Ovary (tissue), 3 donors: ENCODE measurements around the gene UBE2S.

Experiments
- CTCF ChIP-seq, 3 donors: fragments of 450-650 bp in 2 of 3; fragments of 200-600 bp in 1 of 3; IDR thresholded peaks; one replicate each; pipeline versions ENCODE4 v1.5.1 to v1.8.0; 2016 to 2022; ENCODE audit warnings: antibody characterized with exemption in 3 of 3, mild to moderate bottlenecking in 1 of 3
- EP300 ChIP-seq: sonication (generic); formaldehyde crosslinking; IDR thresholded peaks from one replicate; pipeline ENCODE4 v1.6.1; 2017; ENCODE audit warnings: antibody characterized with exemption
- POLR2A ChIP-seq: fragments of 450-650 bp; IDR thresholded peaks from one replicate; pipeline ENCODE4 v1.6.1; 2017; ENCODE audit warnings: antibody characterized with exemption, mild to moderate bottlenecking, moderate library complexity
- donor health status: DM: no; HTN: no; CAD: no.

- TF ChIP-seq POLR2A (no peak), CTCF (IDR thresholded peaks at IDR 0.05) (no peak), EP300 (no peak)
Measured at GRCh38 chr19:55455576-55456235, 48.1 kb upstream of the UBE2S start.
